HG02571 (cell line): ENCODE measurements around the gene PIK3AP1.

Experiments used
- ATAC-seq: cut with Tn5 transposase; IDR thresholded peaks from one replicate; pipeline ENCODE4 v1.9.1; 2021; ENCODE audit warnings: mild to moderate bottlenecking, moderate library complexity; ENCODE audit not compliant: unreplicated experiment

PIK3AP1 gene

GRCh38 chr10:96619120-96619519 is 101.2 kb downstream of the PIK3AP1 start:
- no peak for ATAC-seq

GRCh38 chr10:96618653-96619052 is 101.7 kb downstream of the PIK3AP1 start:
- ATAC-seq = no peak

- ATAC-seq = no peak
Observed at GRCh38 chr10:96616961-96617360, 103.4 kb downstream of the PIK3AP1 start.

DNA sequence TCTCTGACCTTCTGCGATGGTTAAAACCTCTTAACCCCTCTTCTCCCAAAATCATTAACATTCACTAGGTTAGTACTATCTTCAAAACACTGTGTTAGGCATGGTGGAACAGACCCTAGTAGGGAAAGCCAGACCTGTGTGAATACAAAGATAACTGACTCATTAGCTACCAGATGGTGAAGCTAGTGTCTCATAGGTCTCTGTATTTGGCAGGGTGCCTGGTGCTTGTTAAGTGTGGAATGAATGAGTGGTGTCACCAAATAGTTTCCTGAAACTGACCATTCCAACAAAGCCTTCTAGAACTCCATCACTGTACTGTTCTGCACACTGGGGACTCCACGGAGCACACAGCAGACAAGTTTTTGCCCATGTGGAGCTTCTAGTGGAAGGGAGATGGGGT is 105.8 kb downstream of the PIK3AP1 start:
- ATAC-seq = no peak

GRCh38 chr10:96613576-96613975 is 106.7 kb downstream of the PIK3AP1 start:
- ATAC-seq = no peak

- ATAC-seq = no peak
Observed at GRCh38 chr10:96612055-96612830, 108.1 kb downstream of the PIK3AP1 start.

DNA sequence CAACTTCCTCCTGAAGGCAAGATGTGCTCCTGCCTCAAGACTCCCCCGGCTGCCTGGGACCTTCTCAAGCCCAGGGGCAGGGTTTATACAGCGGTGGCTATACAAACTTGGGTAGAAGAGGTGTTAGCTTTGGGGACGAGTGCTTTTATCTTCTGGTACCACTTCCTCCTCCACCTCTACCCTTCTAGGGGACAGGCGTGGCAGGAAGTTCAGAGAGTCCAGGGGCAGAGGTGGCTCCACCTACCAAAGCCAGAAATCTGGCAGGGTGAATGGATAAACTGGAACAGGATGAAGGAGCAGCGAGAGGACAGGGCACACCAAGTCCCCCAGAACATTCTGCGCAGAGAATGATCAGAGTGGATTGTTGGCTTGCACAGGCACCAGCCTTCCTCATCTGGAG is 109.5 kb downstream of the PIK3AP1 start:
- ATAC-seq = no peak

DNA sequence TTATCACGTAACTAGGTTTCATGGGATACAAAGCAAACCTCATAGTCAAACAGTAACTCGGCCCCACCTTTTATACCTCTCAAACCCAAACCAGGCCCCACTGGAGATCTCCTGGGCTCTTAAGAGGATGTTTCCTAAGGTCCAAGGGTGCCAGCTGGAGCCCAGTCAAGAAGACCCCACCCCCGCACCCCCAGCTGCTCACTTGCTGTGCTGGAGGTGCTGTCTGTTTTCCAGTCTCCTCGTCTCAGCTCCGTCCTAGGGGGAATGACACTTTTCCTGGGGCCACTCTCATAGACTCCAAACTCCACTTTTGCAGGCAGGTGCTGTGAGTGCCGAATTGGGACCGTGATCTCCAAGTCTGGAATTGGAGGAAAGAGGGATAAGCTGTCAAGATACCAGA is 110.8 kb downstream of the PIK3AP1 start:
- ATAC-seq = no peak

- no peak for ATAC-seq
Observed at GRCh38 chr10:96608805-96609204, 111.5 kb downstream of the PIK3AP1 start.

GRCh38 chr10:96608262-96608661 is 112.1 kb downstream of the PIK3AP1 start:
- ATAC-seq = no peak

GRCh38 chr10:96606946-96607345 is 113.4 kb downstream of the PIK3AP1 start:
- no peak for ATAC-seq

GRCh38 chr10:96606216-96606615 is 114.1 kb downstream of the PIK3AP1 start:
- no peak for ATAC-seq

DNA sequence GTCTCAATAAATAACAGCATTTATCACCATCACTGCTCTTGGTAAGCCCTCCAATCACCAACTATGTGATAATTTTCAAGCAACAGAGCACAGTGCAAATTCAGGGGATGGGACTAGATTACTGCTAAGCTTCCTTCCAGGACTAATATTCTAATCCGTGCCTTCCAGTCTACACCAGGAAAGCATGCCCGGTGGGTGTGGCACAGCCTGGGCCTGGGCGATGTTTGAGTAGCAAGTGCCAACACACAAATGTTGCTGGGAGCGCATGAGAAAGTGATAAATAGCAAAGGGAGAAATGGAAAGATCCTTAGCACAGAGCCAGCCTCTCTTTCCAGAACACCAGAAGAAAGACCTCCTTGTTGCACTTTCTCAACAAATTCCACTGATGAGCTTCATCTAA is 120.0 kb downstream of the PIK3AP1 start:
- no peak for ATAC-seq

DNA sequence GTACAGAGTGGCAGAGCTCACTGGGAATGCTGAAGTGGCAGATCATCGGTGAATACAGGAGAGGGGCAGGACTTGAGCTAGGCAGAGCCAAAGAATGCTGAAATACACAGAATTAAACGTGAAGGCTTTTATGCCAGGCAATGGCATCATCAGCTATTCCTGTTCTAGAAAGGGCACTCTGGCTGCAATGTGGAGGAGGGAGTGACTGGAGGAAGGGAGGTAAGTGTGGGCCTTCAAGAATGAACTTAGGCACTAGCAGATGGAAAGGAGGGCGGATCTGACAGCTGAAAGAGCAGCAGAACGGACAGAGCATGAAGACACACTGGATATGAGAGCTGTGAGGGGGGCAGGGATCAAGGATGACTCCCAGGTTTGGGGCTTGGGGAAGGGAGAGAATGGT is 121.5 kb downstream of the PIK3AP1 start:
- ATAC-seq = no peak

DNA sequence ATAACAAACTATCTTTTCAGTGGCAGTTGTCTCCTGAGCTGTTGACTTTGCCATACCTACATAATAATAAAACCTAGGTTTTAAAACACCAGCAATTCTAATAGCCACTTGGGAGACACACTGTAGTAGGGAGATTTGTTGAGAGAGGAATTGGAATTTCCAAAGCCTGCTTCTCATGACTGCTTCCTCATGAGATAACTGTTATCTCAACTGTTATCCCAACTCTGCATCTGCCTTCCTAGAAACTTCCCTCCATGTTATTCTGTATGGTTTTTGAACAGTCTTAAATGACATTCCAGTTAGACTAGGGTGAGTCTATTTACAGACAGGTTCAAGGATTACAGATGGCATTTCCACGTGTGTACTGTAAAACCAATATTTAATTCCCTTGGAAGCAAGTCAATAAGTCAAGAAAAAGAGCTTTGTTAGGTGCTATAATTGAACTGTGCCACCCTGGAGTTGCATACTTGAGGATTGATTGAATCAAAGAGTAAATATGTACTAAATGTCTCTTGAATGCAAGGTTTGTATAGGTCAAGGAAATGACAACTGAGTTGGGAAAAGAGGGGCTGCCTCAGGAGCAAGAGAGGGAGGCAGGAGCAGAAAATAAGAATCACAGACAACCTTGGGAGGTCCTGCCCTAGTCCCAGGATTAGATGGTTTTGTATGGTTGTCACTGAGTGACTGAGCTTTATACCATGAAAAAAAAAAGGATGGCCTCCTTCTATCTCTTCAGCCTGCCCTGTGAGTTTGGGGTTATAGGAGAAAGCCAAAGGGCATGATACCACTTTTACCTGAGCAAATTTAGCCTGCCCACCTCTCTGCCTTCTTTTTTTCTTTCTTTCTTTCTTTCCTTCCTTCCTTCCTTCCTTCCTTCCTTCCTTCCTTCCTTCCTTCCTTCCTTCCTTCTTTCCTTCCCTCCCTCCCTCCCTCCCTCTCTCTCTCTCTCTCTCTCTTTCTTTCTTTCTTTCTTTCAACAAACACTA is 123.6 kb downstream of the PIK3AP1 start:
- ATAC-seq = no peak

DNA sequence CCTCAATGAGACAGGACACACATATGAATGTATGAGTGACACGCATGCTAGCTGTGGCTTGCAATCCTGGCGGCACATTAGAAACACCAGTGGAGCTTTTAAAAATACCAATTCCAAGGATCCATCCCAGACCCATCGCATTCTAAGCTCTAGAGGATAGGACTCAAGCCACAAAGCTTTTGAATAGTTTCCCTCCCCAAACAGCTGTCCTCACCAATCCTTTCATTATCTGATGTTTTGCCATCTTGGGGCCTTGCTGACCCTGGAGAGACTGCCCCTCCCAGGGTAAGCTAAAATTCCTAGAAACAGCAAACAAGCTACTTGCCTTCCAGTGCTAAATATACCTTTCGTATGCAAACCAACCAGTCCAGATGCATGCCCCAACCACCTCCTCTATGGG is 124.6 kb downstream of the PIK3AP1 start:
- ATAC-seq = no peak

DNA sequence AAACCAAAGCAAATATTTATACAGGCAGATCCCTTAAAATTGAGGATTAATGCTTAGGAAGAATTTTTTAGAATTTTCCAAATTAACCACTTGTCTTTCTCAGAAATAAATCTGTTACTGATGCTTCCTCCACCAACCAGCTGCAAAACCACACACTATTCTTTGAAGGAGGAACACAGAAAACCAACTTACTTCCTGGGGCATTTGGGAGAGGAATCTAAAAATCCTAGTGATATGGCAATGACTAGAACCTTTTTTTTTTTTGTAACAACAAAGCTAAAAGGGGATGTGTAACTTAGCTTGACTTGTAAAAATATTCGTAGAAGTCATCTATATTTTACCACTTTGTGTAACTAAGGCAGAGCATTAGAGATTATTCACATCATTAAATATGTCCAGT is 128.4 kb downstream of the PIK3AP1 start:
- no peak for ATAC-seq

- no peak for ATAC-seq
Observed at GRCh38 chr10:96588616-96589419, 131.5 kb downstream of the PIK3AP1 start.

DNA sequence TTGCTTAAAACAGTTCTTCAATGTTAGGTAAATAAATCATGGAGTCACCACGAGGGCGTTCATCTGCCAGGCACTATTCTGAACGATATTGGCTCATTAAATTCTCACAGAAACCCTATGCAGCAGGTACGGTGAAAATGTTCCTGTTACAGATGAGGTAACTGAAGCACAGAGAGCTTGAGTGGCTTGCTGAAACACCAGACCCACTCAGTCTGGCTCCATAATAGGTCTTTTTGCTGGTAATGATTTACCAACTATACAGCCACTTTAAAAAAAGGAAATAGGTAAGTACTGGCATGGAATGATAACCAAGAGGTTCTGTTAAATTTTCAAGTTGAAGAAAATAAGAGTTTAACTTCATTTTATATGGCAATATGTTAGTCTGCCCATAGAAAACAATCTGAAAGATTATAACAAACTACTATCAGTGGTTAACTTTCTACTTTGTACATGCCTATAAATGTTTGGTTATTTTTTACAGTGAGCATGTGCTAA is 132.2 kb downstream of the PIK3AP1 start:
- ATAC-seq = no peak

- ATAC-seq = no peak
Observed at GRCh38 chr10:96587264-96588059, 132.9 kb downstream of the PIK3AP1 start.
